HepG2 (cell line): Measurements from ENCODE around the gene SSBP2. TPM values are rescaled to one million over a fixed set of nuclear protein-coding genes. Genes with fewer than 3 reads are reported as not detected.

Experiments used
- ATF5 ChIP-seq: sonication (generic); formaldehyde crosslinking; IDR thresholded peaks from 2 replicates; pipeline ENCODE4 v1.4.0; 2020; ENCODE audit warnings: mild to moderate bottlenecking, low read depth, missing genetic modification reagents
- BCLAF1 ChIP-seq: fragments of 450-650 bp; IDR thresholded peaks from 2 replicates; pipeline ENCODE4 v1.6.1; 2017; ENCODE audit warnings: mild to moderate bottlenecking
- CBX5 ChIP-seq: sonication (generic); formaldehyde crosslinking; IDR thresholded peaks from 2 replicates; pipeline ENCODE4 v1.4.0; 2020; ENCODE audit warnings: missing genetic modification reagents, borderline replicate concordance
- CEBPB ChIP-seq: IDR thresholded peaks from 2 replicates; pipeline ENCODE4 v1.6.1; 2011; ENCODE audit warnings: low read depth, low read length, improper control_type of control experiment, borderline replicate concordance
- CSRNP1 ChIP-seq: sonication (generic); formaldehyde crosslinking; IDR thresholded peaks from 2 replicates; pipeline ENCODE4 v1.8.1; 2023; ENCODE audit warnings: mild to moderate bottlenecking, missing genetic modification reagents
- E2F1 ChIP-seq: sonication (generic); formaldehyde crosslinking; IDR thresholded peaks from 2 replicates; pipeline ENCODE4 v1.5.0; 2020; ENCODE audit warnings: missing genetic modification reagents
- E2F5 ChIP-seq: sonication (generic); formaldehyde crosslinking; conservative IDR thresholded peaks from 2 replicates; pipeline ENCODE4 v1.4.0; 2020; ENCODE audit warnings: missing genetic modification reagents
- FOSL2 ChIP-seq: sonication (generic); formaldehyde crosslinking; IDR thresholded peaks from 2 replicates; pipeline ENCODE4 v1.4.0; 2020; ENCODE audit warnings: missing genetic modification reagents
- GTF3A ChIP-seq: sonication (generic); formaldehyde crosslinking; conservative IDR thresholded peaks from 2 replicates; pipeline ENCODE4 v1.4.0; 2020; ENCODE audit warnings: mild to moderate bottlenecking, missing genetic modification reagents
- NCOR1 ChIP-seq: fragments of 200-600 bp; sonication (generic); IDR thresholded peaks from 2 replicates; pipeline ENCODE4 v1.7.0; 2017; ENCODE audit warnings: antibody characterized with exemption, low read length, borderline replicate concordance
- REL ChIP-seq: sonication (generic); formaldehyde crosslinking; conservative IDR thresholded peaks from 2 replicates; pipeline ENCODE4 v1.8.0; 2022; ENCODE audit warnings: mild to moderate bottlenecking, missing genetic modification reagents, moderate library complexity
- SRF ChIP-seq: IDR thresholded peaks from 2 replicates; pipeline ENCODE4 v1.6.1; 2011; ENCODE audit warnings: mild to moderate bottlenecking, low read depth, low read length, moderate library complexity
- ZMAT5 ChIP-seq: sonication (generic); formaldehyde crosslinking; IDR thresholded peaks from 2 replicates; pipeline ENCODE4 v1.5.0; 2020; ENCODE audit warnings: mild to moderate bottlenecking, low read depth, missing genetic modification reagents, borderline replicate concordance
- ZNF335 ChIP-seq: sonication (generic); formaldehyde crosslinking; IDR thresholded peaks from 2 replicates; pipeline ENCODE4 v1.4.0; 2020; ENCODE audit warnings: missing genetic modification reagents
- ZNF451 ChIP-seq: sonication (generic); formaldehyde crosslinking; IDR thresholded peaks from 2 replicates; pipeline ENCODE4 v1.5.0; 2020; ENCODE audit warnings: mild to moderate bottlenecking, missing genetic modification reagents
- ZNF513 ChIP-seq: sonication (generic); formaldehyde crosslinking; conservative IDR thresholded peaks from 2 replicates; pipeline ENCODE4 v1.5.0; 2020; ENCODE audit warnings: missing genetic modification reagents
- ZNF570 ChIP-seq: sonication (generic); formaldehyde crosslinking; IDR thresholded peaks from 2 replicates; pipeline ENCODE4 v1.4.0; 2020; ENCODE audit warnings: mild to moderate bottlenecking, missing genetic modification reagents, borderline replicate concordance
- ZSCAN9 ChIP-seq: IDR thresholded peaks from 2 replicates; pipeline ENCODE4 v1.6.1; 2016; ENCODE audit warnings: borderline replicate concordance
- ZUFSP ChIP-seq: sonication (generic); formaldehyde crosslinking; IDR thresholded peaks from 2 replicates; pipeline ENCODE4 v1.9.0; 2021; ENCODE audit warnings: missing genetic modification reagents, mild to moderate bottlenecking, borderline replicate concordance
- polyA plus RNA-seq, 8 experiments: library from polyadenylated mRNA; depleted of rRNA in 3 of 8; stranded (reverse) in 7 of 8; unstranded in 1 of 8; fragments of >200 nt; fragmentation: Illumina TruSeq in 4 of 8; extraction: Trizol in 4 of 8; gene quantifications; 2 replicates each; pipeline versions ENCODE4 v1.2.1 to v1.2.3, GENCODE V29; 2011 to 2016; ENCODE audit warnings: low read depth in 4 of 8, missing spikeins in 1 of 8, mixed read lengths in 1 of 8; ENCODE audit not compliant: insufficient read depth in 1 of 8
- total RNA-seq, 5 experiments: library from RNA; depleted of rRNA; stranded (reverse); fragments of >200 nt; fragmentation: Illumina TruSeq; extraction: Trizol; gene quantifications; 2 replicates each; pipeline ENCODE4 v1.2.3, GENCODE V29; 2016; ENCODE audit warnings: low read depth in 1 of 5

Gene SSBP2
- total and polyA plus RNA-seq, 2 of the 13 experiments (the other 11 are each of a cell fraction or from before 2014, with no cell fraction given), result 0.16 TPM; not detected in 1

- TF ChIP-seq ZMAT5 (CRISPR knock-in tag), result no peak
- no peak; the same call in 1 of the 2 replicates for TF ChIP-seq ZNF335 (CRISPR knock-in tag)
- no peak for TF ChIP-seq CSRNP1 (CRISPR knock-in tag)
- TF ChIP-seq NCOR1, result no peak
- TF ChIP-seq FOSL2, result no peak
- TF ChIP-seq E2F5, result no peak
- TF ChIP-seq ZNF570, result no peak
- no peak for TF ChIP-seq REL
- no peak for TF ChIP-seq ATF5 (CRISPR knock-in tag)
- TF ChIP-seq ZUFSP, result no peak
- no peak for TF ChIP-seq E2F1 (CRISPR knock-in tag)
- TF ChIP-seq CEBPB, result peak; percentile 87
- TF ChIP-seq CBX5 (CRISPR knock-in tag), result no peak
- no peak for TF ChIP-seq SRF
- TF ChIP-seq GTF3A (CRISPR knock-in tag), result no peak
- no peak for TF ChIP-seq ZSCAN9 (CRISPR knock-in tag)
- TF ChIP-seq ZNF513, result no peak
- TF ChIP-seq ZNF451, result no peak
- TF ChIP-seq BCLAF1, result no peak
Observed at GRCh38 chr5:81450940-81451339, 300.0 kb downstream of the SSBP2 start (continued).
